H1 (cell line): ENCODE data around the gene ZNF771. TPM values are rescaled to one million over a fixed set of nuclear protein-coding genes. Genes with fewer than 3 reads are reported as not detected.
A peak's percentile ranks its signal among the peaks of the same experiment; 100 is the strongest.

Experiments used
- CTCF ChIA-PET: fragments of 300-600 bp; sonication (Branson Sonifier 250); formaldehyde crosslinking; loops from one replicate; lab custom pipeline; 2021; ENCODE audit not compliant: partially characterized antibody; lab: Charles Lee
- POLR2A ChIA-PET: fragments of 300-600 bp; sonication (Branson Sonifier 250); formaldehyde crosslinking; loops from one replicate; lab custom pipeline; 2021; ENCODE audit warnings: inconsistent platforms; ENCODE audit not compliant: partially characterized antibody; lab: Charles Lee
- DNase-seq, 2 experiments: peaks; one replicate each; pipeline versions ENCODE4 v3.0.0 to v3.0.0-alpha.2; 2010 to 2022; ENCODE audit warnings: low spot score in 2 of 2, low read depth in 1 of 2, mixed read lengths in 1 of 2
- FAIRE-seq: peaks from 2 replicates; lab custom pipeline; 2011; peaks lifted over from hg19 to GRCh38; lab: Jason Lieb, UNC
- H2AFZ ChIP-seq: 2 replicates; pipeline ENCODE4 v1.8.1; 2012; ENCODE audit warnings: low read length, inconsistent platforms
- H2AK5ac ChIP-seq: 2 replicates; pipeline ENCODE4 v1.6.1; 2013; ENCODE audit warnings: low read depth, low read length
- H2BK120ac ChIP-seq: replicated peaks from 2 replicates; pipeline ENCODE3; 2013; ENCODE audit warnings: low read depth, low read length, inconsistent platforms
- H2BK12ac ChIP-seq: 2 replicates; pipeline ENCODE4 v1.6.1; 2013; ENCODE audit warnings: low read depth, low read length
- H2BK15ac ChIP-seq: 2 replicates; pipeline ENCODE4 v1.6.1; 2013; ENCODE audit warnings: low read length
- H2BK20ac ChIP-seq: 2 replicates; pipeline ENCODE4 v1.6.1; 2013; ENCODE audit warnings: low read length
- H2BK5ac ChIP-seq: 2 replicates; pipeline ENCODE4 v1.6.1; 2013; ENCODE audit warnings: low read depth, low read length
- H3K14ac ChIP-seq: 2 replicates; pipeline ENCODE4 v1.6.1; 2013; ENCODE audit warnings: inconsistent platforms; ENCODE audit not compliant: insufficient read length
- H3K18ac ChIP-seq: 2 replicates; pipeline ENCODE4 v1.6.1; 2013; ENCODE audit warnings: low read length; ENCODE audit errors: extremely low read depth
- H3K23ac ChIP-seq: 2 replicates; pipeline ENCODE4 v1.6.1; 2013; ENCODE audit warnings: inconsistent platforms; ENCODE audit not compliant: insufficient read length
- H3K23me2 ChIP-seq: 2 replicates; pipeline ENCODE4 v1.6.1; 2013; ENCODE audit warnings: low read depth, low read length
- H3K27ac ChIP-seq: 2 replicates; pipeline ENCODE4 v1.6.1; 2011; ENCODE audit warnings: low read depth, low read length, inconsistent platforms
- H3K27me3 ChIP-seq, 4 experiments: replicated peaks in 1 of 4; 1 replicate in 1 of 4; 2 replicates in 3 of 4; pipeline versions ENCODE4 v1.6.1 to v1.8.1; 2011 to 2013; ENCODE audit warnings: low read length in 3 of 4, mild to moderate bottlenecking in 3 of 4, inconsistent platforms in 2 of 4, mixed read lengths in 2 of 4, moderate library complexity in 1 of 4; ENCODE audit not compliant: control insufficient read depth in 3 of 4, insufficient read depth in 3 of 4; ENCODE audit errors: extremely low read depth in 1 of 4
- H3K36me3 ChIP-seq, 4 experiments: 2 replicates each; pipeline versions ENCODE4 v1.6.1 to v1.8.1; 2011 to 2013; ENCODE audit warnings: mild to moderate bottlenecking in 4 of 4, low read length in 3 of 4, moderate library complexity in 2 of 4, control low read depth in 1 of 4, inconsistent platforms in 1 of 4; ENCODE audit not compliant: insufficient read depth in 4 of 4, control insufficient read depth in 2 of 4
- H3K4ac ChIP-seq: replicated peaks from 2 replicates; pipeline ENCODE3; 2013; ENCODE audit warnings: low read length, low read depth, mixed read lengths, inconsistent platforms; ENCODE audit not compliant: insufficient read length
- H3K4me1 ChIP-seq, 4 experiments: replicated peaks in 1 of 4; 1 replicate in 1 of 4; 2 replicates in 3 of 4; pipeline versions ENCODE4 v1.6.1 to v1.8.1; 2011 to 2013; ENCODE audit warnings: low read length in 3 of 4, inconsistent platforms in 2 of 4, mixed read lengths in 1 of 4; ENCODE audit not compliant: insufficient read depth in 4 of 4, control insufficient read depth in 3 of 4
- H3K4me2 ChIP-seq, 2 experiments: 2 replicates each; pipeline versions ENCODE4 v1.6.1 to v1.8.1; 2011 to 2013; ENCODE audit warnings: low read depth in 2 of 2, low read length in 2 of 2, control low read depth in 1 of 2, inconsistent platforms in 1 of 2, mild to moderate bottlenecking in 1 of 2; ENCODE audit not compliant: insufficient read depth in 1 of 2
- H3K4me3 ChIP-seq, 4 experiments: fragments of 200-600, 300-600 bp in 1 of 4; sonication (generic), shearing (Covaris generic), sonication (Bioruptor Twin) in 1 of 4; 2 replicates each; pipeline versions ENCODE4 v1.5.1 to v1.8.1; 2011 to 2016; ENCODE audit warnings: low read length in 4 of 4, low read depth in 3 of 4, control low read depth in 2 of 4, inconsistent platforms in 2 of 4, mild to moderate bottlenecking in 2 of 4, mixed read lengths in 1 of 4, moderate library complexity in 1 of 4; ENCODE audit not compliant: insufficient read depth in 2 of 4; ENCODE audit errors: extremely low read depth in 1 of 4
- H3K56ac ChIP-seq: replicated peaks from 2 replicates; pipeline ENCODE3; 2013; ENCODE audit warnings: low read depth, mild to moderate bottlenecking, mixed read lengths, low read length, inconsistent platforms; ENCODE audit not compliant: insufficient read length
- H3K79me1 ChIP-seq: 2 replicates; pipeline ENCODE4 v1.6.1; 2013; ENCODE audit warnings: low read depth, low read length, control low read depth
- H3K79me2 ChIP-seq, 2 experiments: 2 replicates each; pipeline versions ENCODE4 v1.6.1 to v1.8.1; 2012 to 2013; ENCODE audit warnings: low read length in 2 of 2, mild to moderate bottlenecking in 2 of 2, inconsistent platforms in 1 of 2; ENCODE audit not compliant: insufficient read depth in 2 of 2, control insufficient read depth in 1 of 2
- H3K9ac ChIP-seq, 4 experiments: replicated peaks in 1 of 4; 1 replicate in 1 of 4; 2 replicates in 3 of 4; pipeline versions ENCODE4 v1.6.1 to v1.8.1; 2011 to 2013; ENCODE audit warnings: low read depth in 3 of 4, low read length in 3 of 4, control low read depth in 2 of 4, mild to moderate bottlenecking in 2 of 4, moderate library complexity in 2 of 4, inconsistent platforms in 1 of 4; ENCODE audit errors: extremely low read depth in 1 of 4
- H3K9me3 ChIP-seq, 2 experiments: 2 replicates each; pipeline versions ENCODE4 v1.6.1 to v1.8.1; 2012 to 2013; ENCODE audit warnings: mild to moderate bottlenecking in 2 of 2, moderate library complexity in 2 of 2, control low read depth in 1 of 2, inconsistent platforms in 1 of 2, low read depth in 1 of 2, low read length in 1 of 2, mixed read lengths in 1 of 2; ENCODE audit not compliant: insufficient read depth in 2 of 2
- H4K20me1 ChIP-seq, 2 experiments: replicated peaks in 1 of 2; 2 replicates each; pipeline versions ENCODE3 to v1.8.1; 2011 to 2013; ENCODE audit warnings: inconsistent platforms in 2 of 2, low read length in 2 of 2, mild to moderate bottlenecking in 1 of 2; ENCODE audit not compliant: insufficient read depth in 2 of 2, control insufficient read depth in 1 of 2
- H4K5ac ChIP-seq: 2 replicates; pipeline ENCODE4 v1.6.1; 2013; ENCODE audit warnings: low read length, low read depth, mixed read lengths, inconsistent platforms; ENCODE audit not compliant: insufficient read length
- H4K8ac ChIP-seq: 2 replicates; pipeline ENCODE4 v1.8.0; 2013; ENCODE audit warnings: mild to moderate bottlenecking, moderate library complexity, low read length, inconsistent platforms; ENCODE audit not compliant: insufficient read depth; ENCODE audit errors: extremely low read depth
- H4K91ac ChIP-seq: replicated peaks from 2 replicates; pipeline ENCODE3; 2013; ENCODE audit warnings: low read length, mixed read lengths, inconsistent platforms; ENCODE audit not compliant: insufficient read length
- CHD2 ChIP-seq: IDR thresholded peaks from 2 replicates; pipeline ENCODE4 v1.6.1; 2012; ENCODE audit warnings: low read length, improper control_type of control experiment
- FOSL1 ChIP-seq: IDR thresholded peaks from 2 replicates; pipeline ENCODE4 v1.6.1; 2011; ENCODE audit warnings: mild to moderate bottlenecking, low read depth, low read length, moderate library complexity; ENCODE audit not compliant: insufficient read depth
- KDM1A ChIP-seq: fragments of 200-600, 300-600 bp; sonication (generic); IDR thresholded peaks from 2 replicates; pipeline ENCODE4 v1.7.1; 2016; ENCODE audit warnings: mild to moderate bottlenecking, low read length, borderline replicate concordance
- POU5F1 ChIP-seq: IDR thresholded peaks from 2 replicates; pipeline ENCODE4 v1.6.1; 2011; ENCODE audit warnings: low read depth, mild to moderate bottlenecking, low read length, moderate library complexity
- RBBP5 ChIP-seq: IDR thresholded peaks from 2 replicates; pipeline ENCODE4 v1.7.1; 2012; ENCODE audit warnings: low read depth, mild to moderate bottlenecking, inconsistent platforms, low read length, moderate library complexity, borderline replicate concordance
- RXRA ChIP-seq: IDR thresholded peaks from 2 replicates; pipeline ENCODE4 v1.6.1; 2011; ENCODE audit warnings: low read depth, mild to moderate bottlenecking, low read length, moderate library complexity; ENCODE audit not compliant: insufficient read depth
- WGBS, 2 experiments: shearing (Covaris generic) in 1 of 2; methylation state at CpG; one replicate each; pipeline versions ENCODE4 v1.1.6 to v1.1.7; 2013 to 2015; ENCODE audit warnings: low lambda C conversion rate in 2 of 2, mixed read lengths in 2 of 2, inconsistent platforms in 1 of 2, low coverage in 1 of 2, missing lambda C conversion rate in 1 of 2; ENCODE audit not compliant: insufficient replicate concordance in 2 of 2, insufficient coverage in 1 of 2, insufficient read length in 1 of 2; ENCODE audit errors: extremely low coverage in 1 of 2, missing lambda C conversion rate in 1 of 2; 5-methylcytosine and 5-hydroxymethylcytosine counted together
- polyA plus RNA-seq, 7 experiments: library from polyadenylated mRNA; depleted of rRNA in 3 of 7; stranded (reverse) in 5 of 7; unstranded in 2 of 7; fragments of >200 nt in 5 of 7; fragments of 200-250 nt in 2 of 7; gene quantifications; 1 replicate in 5 of 7; 2 replicates in 1 of 7; 4 replicates in 1 of 7; pipeline versions ENCODE4 v1.2.1 to v1.2.3, GENCODE V29; 2011 to 2013; ENCODE audit warnings: missing spikeins in 2 of 7, mixed read lengths in 2 of 7
- total RNA-seq: library from RNA; stranded (reverse); fragmentation: NEBNext Ultra II Directional; extraction: Animal tissue kit (Norgen Biotek cat#: 25700); gene quantifications from 2 replicates; pipeline ENCODE4 v1.2.1, GENCODE V29; 2021

The ZNF771 gene
- total and polyA plus RNA-seq, 2 of the 8 experiments (the other 6 are each of a cell fraction or from before 2014, with no cell fraction given): 10.6 to 15.7 TPM

DNA sequence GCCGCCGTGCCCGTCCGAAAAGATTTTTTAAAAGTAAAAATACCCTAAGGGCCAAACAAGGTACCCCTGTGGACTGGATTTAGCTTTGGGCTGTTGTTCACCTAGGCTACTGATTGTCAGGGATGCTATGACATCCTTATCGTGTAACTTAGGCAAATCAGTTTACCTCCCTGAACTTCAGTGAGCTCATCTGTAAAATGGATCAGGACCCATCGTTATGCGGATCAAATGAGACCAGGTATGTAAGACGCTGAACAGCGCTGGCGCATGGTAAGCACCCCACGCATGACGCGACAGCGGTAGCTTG lies 658 bp upstream of the ZNF771 start:
- ChIA-PET CTCF (interaction anchor here (0.7 to 2.9 kb wide), 10 partner anchors 10 to 287 kb away, joined by 3 to 20 read pairs (median 4); partner anchors contain the start of genes DCTPP1 and ZNF48), POLR2A (interaction anchor here (0.6 to 5.1 kb wide), 15 partner anchors 8 to 203 kb away, joined by 3 to 61 read pairs (median 5); partner anchors contain the start of genes CD2BP2, ZNF48, ZNF688 and ZNF689)
- H4K91ac ChIP-seq: no peak overlapping the region
- FAIRE-seq (no peak), DNase-seq (no peak)
- peak overlapping the region; percentile 64 for H4K5ac ChIP-seq
- H3K4me3 ChIP-seq: peak overlapping the region; percentile 74 to 85 (median 81)
- no peak overlapping the region; the same call in 1 of the 2 replicates for H3K27ac ChIP-seq
- peaks cover 12% of the 10 kb centered on the region for H3K23me2 ChIP-seq
- peak overlapping the region; percentile 12; the same call in 1 of the 2 replicates for H2BK5ac ChIP-seq
- H2AFZ ChIP-seq: peak overlapping the region; percentile 98
- TF ChIP-seq POU5F1 (no peak), RBBP5 (no peak; the same call in 1 of the 2 replicates), CHD2 (no peak), RXRA (no peak), KDM1A (peak; percentile 12; the same call in 1 of the 2 replicates), FOSL1 (no peak)
- 0 out of 2 replicates have a peak overlapping the region, but pooled peaks have one; percentile 2 for H2BK12ac ChIP-seq
- 38% methylated on average over 14 of the region's 14 CpGs; no CpG with 5 or more reads in 1 of the 2 experiments for WGBS, 2 experiments
- H3K79me1 ChIP-seq: peaks cover 5% of the 10 kb centered on the region; the same call in 1 of the 2 replicates
- peaks cover 3 to 12% (median 4%) of the 10 kb centered on the region in 4 experiments; a peak in 6 of 7 replicates for H3K4me1 ChIP-seq
- H3K23ac ChIP-seq: no peak overlapping the region
- H3K27me3 ChIP-seq: no peaks in the 10 kb centered on the region; a peak in 1 of 7 replicates
- H2AK5ac ChIP-seq: no peak overlapping the region
- peak overlapping the region in 3 of 4 experiments; percentile 43 to 85 (median 78); a peak in 6 of 7 replicates for H3K9ac ChIP-seq
- no peak overlapping the region for H3K14ac ChIP-seq
- H3K36me3 ChIP-seq: peaks cover 0 to 8% (median 2%) of the 10 kb centered on the region in 4 experiments; a peak in 4 of 8 replicates
- no peak overlapping the region for H3K4ac ChIP-seq
- no peak overlapping the region; the same call in 1 of the 2 replicates for H4K8ac ChIP-seq
- H3K56ac ChIP-seq: no peak overlapping the region
- no peak overlapping the region for H2BK120ac ChIP-seq
- H4K20me1 ChIP-seq: peaks cover 0 to 16% of the 10 kb centered on the region in 2 experiments
- no peaks in the 10 kb centered on the region for H3K9me3 ChIP-seq
- peak overlapping the region; percentile 82 to 97 for H3K4me2 ChIP-seq
- H2BK15ac ChIP-seq: no peak overlapping the region
- H2BK20ac ChIP-seq: 0 out of 2 replicates have a peak overlapping the region, but pooled peaks have one; percentile 29
- H3K79me2 ChIP-seq: peaks cover 0 to 8% of the 10 kb centered on the region in 2 experiments; a peak in 2 of 4 replicates
- H3K18ac ChIP-seq: peak overlapping the region; percentile 81
